Uterus (tissue), 4 donors: ENCODE data around the gene ASPA. TPM values are rescaled to one million over a fixed set of nuclear protein-coding genes. Genes with fewer than 3 reads are reported as not detected.
"Not testable (repeated sequence)": the region's sequence is repeated elsewhere in the genome, so short reads cannot be mapped to it uniquely, and the experiment has no call there.

Experiments used
- DNase-seq, 2 donors: peaks; one replicate each; pipeline ENCODE4 v3.0.0-alpha.2; 2019 to 2020
- H3K27ac ChIP-seq, 2 donors: fragments of 200-600 bp; sonication (generic); 1 replicate in 1 of 2; 2 replicates in 1 of 2; pipeline ENCODE4 v1.5.1; 2016 to 2018
- H3K27me3 ChIP-seq, 2 donors: fragments of 200-600 bp; sonication (generic); one replicate each; pipeline ENCODE4 v1.5.1; 2018 to 2019; ENCODE audit warnings: control low read depth in 1 of 2
- H3K36me3 ChIP-seq, 2 donors: fragments of 200-600 bp; sonication (generic); one replicate each; pipeline ENCODE4 v1.5.1; 2019; ENCODE audit warnings: control low read depth in 1 of 2
- H3K4me1 ChIP-seq, 2 donors: fragments of 200-600 bp; sonication (generic); one replicate each; pipeline ENCODE4 v1.5.1; 2018 to 2019; ENCODE audit warnings: control low read depth in 1 of 2
- H3K4me3 ChIP-seq, 2 donors: fragments of 200-600 bp; sonication (generic); 1 replicate in 1 of 2; 2 replicates in 1 of 2; pipeline ENCODE4 v1.5.1; 2018 to 2019; ENCODE audit warnings: mild to moderate bottlenecking in 1 of 2
- H3K9me3 ChIP-seq, 2 donors: fragments of 200-600 bp; sonication (generic); one replicate each; pipeline ENCODE4 v1.5.1; 2019; ENCODE audit warnings: control low read depth in 1 of 2
- CTCF ChIP-seq, 4 experiments: fragments of 200-600 bp in 2 of 4; fragments of 450-650 bp in 2 of 4; sonication (generic) in 2 of 4; IDR thresholded peaks; one replicate each; pipeline ENCODE4 v1.5.1; 2016 to 2019; ENCODE audit warnings: antibody characterized with exemption in 4 of 4, mild to moderate bottlenecking in 2 of 4, moderate library complexity in 1 of 4
- POLR2A ChIP-seq, 2 donors: fragments of 450-650 bp; IDR thresholded peaks; one replicate each; pipeline ENCODE4 v1.6.1; 2016; ENCODE audit warnings: antibody characterized with exemption in 2 of 2, mild to moderate bottlenecking in 1 of 2, moderate library complexity in 1 of 2
- intact Hi-C: fragments of 100-400 bp; cut with DNase I; formaldehyde crosslinking; loops from one replicate; pipeline ENCODE4 v1.15.1; 2023; ENCODE audit warnings: low total_unique reads
- total RNA-seq, 4 donors: library from RNA; depleted of rRNA in 3 of 4; stranded (reverse); fragments of >200 nt in 3 of 4; gene quantifications; one replicate each; pipeline versions ENCODE4 v1.1.0 to v1.2.4, GENCODE V29; 2014 to 2023
- donor health status: DM: yes; HTN: yes; CAD: no.

ASPA gene
- total RNA-seq, 4 donors from 2014 or later, result 1.3 to 19.4 (median 12.1) TPM

GRCh38 chr17:3512505-3513171, 36.8 kb downstream of the ASPA start:
- Histone ChIP-seq H3K27ac (peak overlapping the region; percentile 66 to 75), H3K27me3 (no peaks in the 10 kb centered on the region), H3K4me1 (peaks cover 0 to 5% of the 10 kb centered on the region in 2 donors), H3K9me3 (no peaks in the 10 kb centered on the region), H3K36me3 (no peaks in the 10 kb centered on the region), H3K4me3 (peak overlapping the region in 1 of 2 donors; percentile 0)
- intact Hi-C loops, result no loop called here
- DNase-seq, result peak; percentile 60 to 81
- TF ChIP-seq CTCF (IDR thresholded peaks at IDR 0.05) (no peak), POLR2A (IDR thresholded peaks at IDR 0.05) (no peak)

GRCh38 chr17:3513305-3514035, 37.7 kb downstream of the ASPA start:
- no peak for DNase-seq
- TF ChIP-seq POLR2A (IDR thresholded peaks at IDR 0.05), result no peak
- intact Hi-C loops, result no loop called here
- peaks cover 0 to 5% of the 10 kb centered on the region in 2 donors for H3K4me1 ChIP-seq
- peak overlapping the region in 1 of 2 donors; percentile 0 for H3K4me3 ChIP-seq
- no peaks in the 10 kb centered on the region for H3K36me3 ChIP-seq
- peak overlapping the region; percentile 66 to 75 for H3K27ac ChIP-seq
- no peaks in the 10 kb centered on the region for H3K27me3 ChIP-seq
- no peaks in the 10 kb centered on the region for H3K9me3 ChIP-seq

GRCh38 chr17:3514167-3514566, 38.4 kb downstream of the ASPA start:
- DNase-seq, intact Hi-C loops, H3K4me3 ChIP-seq, H3K27me3 ChIP-seq, H3K9me3 ChIP-seq, H3K4me1 ChIP-seq, H3K36me3 ChIP-seq: not testable (repeated sequence)
- H3K27ac ChIP-seq, result peak overlapping the region in 1 of 2 donors; percentile 75

- DNase-seq, result no peak
- Histone ChIP-seq H3K36me3 (no peaks in the 10 kb centered on the region), H3K27me3 (no peaks in the 10 kb centered on the region), H3K4me1 (peaks cover 0 to 5% of the 10 kb centered on the region in 2 donors), H3K4me3 (no peak overlapping the region), H3K9me3 (no peaks in the 10 kb centered on the region), H3K27ac (no peak overlapping the region)
- no peak for TF ChIP-seq POLR2A (IDR thresholded peaks at IDR 0.05)
- TF ChIP-seq CTCF (IDR thresholded peaks at IDR 0.05), result no peak
- intact Hi-C loops, result no loop called here
These were observed 39.1 kb downstream of the ASPA start for GRCh38 chr17:3514873-3515272.

- intact Hi-C loops, H3K4me1 ChIP-seq, H3K27me3 ChIP-seq, H3K9me3 ChIP-seq, H3K4me3 ChIP-seq, H3K36me3 ChIP-seq, DNase-seq, H3K27ac ChIP-seq: not testable (repeated sequence)
These were observed 43.7 kb downstream of the ASPA start for GRCh38 chr17:3519472-3519871.

- TF ChIP-seq CTCF (IDR thresholded peaks at IDR 0.05), result no peak
- TF ChIP-seq POLR2A (IDR thresholded peaks at IDR 0.05), result no peak
- Histone ChIP-seq H3K4me1 (no peaks in the 10 kb centered on the region), H3K36me3 (no peaks in the 10 kb centered on the region), H3K9me3 (no peaks in the 10 kb centered on the region), H3K27me3 (no peaks in the 10 kb centered on the region), H3K4me3 (no peak overlapping the region), H3K27ac (no peak overlapping the region)
- intact Hi-C loops, result no loop called here
- no peak for DNase-seq
These were observed 48.2 kb downstream of the ASPA start for GRCh38 chr17:3524024-3524423.
